ENCODE measurements around the gene SLC35B4.

Gene SLC35B4

GRCh38 chr7:134334408-134334807 lies 17.7 kb upstream of the SLC35B4 start:
- Histone ChIP-seq H3K9me3 (replicated peaks in 1 of 11) (no peaks in the 10 kb centered on the region), H3K4me2 (no peak overlapping the region), H3K27ac (no peak overlapping the region), H3K4me1 (no peaks in the 10 kb centered on the region), H3K9ac (no peak overlapping the region), H3K27me3 (no peaks in the 10 kb centered on the region), H4K20me1 (no peaks in the 10 kb centered on the region), H3K4me3 (no peak overlapping the region), H3K36me3 (no peaks in the 10 kb centered on the region)
- no peak for TF ChIP-seq Cebpa-rat (IDR thresholded peaks at IDR 0.05)

GRCh38 chr7:134333943-134334342 lies 17.2 kb upstream of the SLC35B4 start:
- Histone ChIP-seq H3K4me1 (no peaks in the 10 kb centered on the region), H3K36me3 (no peaks in the 10 kb centered on the region), H3K27me3 (no peaks in the 10 kb centered on the region), H3K27ac (no peak overlapping the region), H3K4me2 (no peak overlapping the region), H3K9ac (no peak overlapping the region), H3K9me3 (replicated peaks in 1 of 11) (no peaks in the 10 kb centered on the region), H4K20me1 (no peaks in the 10 kb centered on the region), H3K4me3 (no peak overlapping the region)
- TF ChIP-seq Cebpa-rat (IDR thresholded peaks at IDR 0.05): no peak

- Histone ChIP-seq H3K9me3 (replicated peaks in 1 of 11) (no peaks in the 10 kb centered on the region), H3K9ac (no peak overlapping the region), H4K20me1 (no peaks in the 10 kb centered on the region), H3K27ac (no peak overlapping the region), H3K4me3 (no peak overlapping the region), H3K27me3 (no peaks in the 10 kb centered on the region), H3K4me2 (no peak overlapping the region), H3K4me1 (no peaks in the 10 kb centered on the region), H3K36me3 (no peaks in the 10 kb centered on the region)
- no peak for TF ChIP-seq Cebpa-rat (IDR thresholded peaks at IDR 0.05)
Observed at GRCh38 chr7:134332892-134333291, 16.2 kb upstream of the SLC35B4 start.

- Histone ChIP-seq H4K20me1 (no peaks in the 10 kb centered on the region), H3K27ac (no peak overlapping the region), H3K4me3 (no peak overlapping the region), H3K4me2 (no peak overlapping the region), H3K27me3 (no peaks in the 10 kb centered on the region), H3K4me1 (no peaks in the 10 kb centered on the region), H3K9me3 (replicated peaks in 1 of 11) (no peaks in the 10 kb centered on the region), H3K36me3 (no peaks in the 10 kb centered on the region), H3K9ac (no peak overlapping the region)
- TF ChIP-seq Cebpa-rat (IDR thresholded peaks at IDR 0.05): no peak
Observed at GRCh38 chr7:134331393-134331792, 14.7 kb upstream of the SLC35B4 start.

GRCh38 chr7:134330974-134331373 lies 14.2 kb upstream of the SLC35B4 start:
- H3K36me3 ChIP-seq: no peaks in the 10 kb centered on the region
- H3K4me2 ChIP-seq: no peak overlapping the region
- H3K4me1 ChIP-seq: no peaks in the 10 kb centered on the region
- H3K27me3 ChIP-seq: no peaks in the 10 kb centered on the region
- no peaks in the 10 kb centered on the region for H3K9me3 ChIP-seq (replicated peaks in 1 of 11)
- no peak overlapping the region for H3K27ac ChIP-seq
- TF ChIP-seq Cebpa-rat (IDR thresholded peaks at IDR 0.05): no peak
- no peaks in the 10 kb centered on the region for H4K20me1 ChIP-seq
- H3K9ac ChIP-seq: no peak overlapping the region
- no peak overlapping the region for H3K4me3 ChIP-seq

- Histone ChIP-seq H3K4me2 (no peak overlapping the region), H3K9me3 (replicated peaks in 1 of 11) (no peaks in the 10 kb centered on the region), H3K36me3 (no peaks in the 10 kb centered on the region), H4K20me1 (no peaks in the 10 kb centered on the region), H3K4me1 (no peaks in the 10 kb centered on the region), H3K27ac (no peak overlapping the region), H3K27me3 (no peaks in the 10 kb centered on the region), H3K9ac (no peak overlapping the region), H3K4me3 (no peak overlapping the region)
- TF ChIP-seq Cebpa-rat (IDR thresholded peaks at IDR 0.05): no peak
Observed at GRCh38 chr7:134329614-134330346, 13.1 kb upstream of the SLC35B4 start.

- Histone ChIP-seq H3K9ac (no peak overlapping the region), H3K27ac (no peak overlapping the region), H3K4me1 (no peaks in the 10 kb centered on the region), H3K4me2 (no peak overlapping the region), H3K27me3 (no peaks in the 10 kb centered on the region), H3K9me3 (replicated peaks in 1 of 11) (no peaks in the 10 kb centered on the region), H3K4me3 (no peak overlapping the region), H4K20me1 (no peaks in the 10 kb centered on the region), H3K36me3 (no peaks in the 10 kb centered on the region)
- TF ChIP-seq Cebpa-rat (IDR thresholded peaks at IDR 0.05): no peak
Observed at GRCh38 chr7:134328900-134329299, 12.2 kb upstream of the SLC35B4 start.

GRCh38 chr7:134327896-134328295 lies 11.2 kb upstream of the SLC35B4 start:
- Histone ChIP-seq H3K9ac (no peak overlapping the region), H3K4me2 (no peak overlapping the region), H4K20me1 (no peaks in the 10 kb centered on the region), H3K27ac (no peak overlapping the region), H3K9me3 (replicated peaks in 1 of 11) (no peaks in the 10 kb centered on the region), H3K27me3 (no peaks in the 10 kb centered on the region), H3K4me3 (no peak overlapping the region), H3K4me1 (no peaks in the 10 kb centered on the region), H3K36me3 (no peaks in the 10 kb centered on the region)
- TF ChIP-seq Cebpa-rat (IDR thresholded peaks at IDR 0.05): no peak

- no peak for TF ChIP-seq Cebpa-rat (IDR thresholded peaks at IDR 0.05)
- Histone ChIP-seq H3K36me3 (no peaks in the 10 kb centered on the region), H3K4me2 (no peak overlapping the region), H3K9ac (no peak overlapping the region), H3K27me3 (no peaks in the 10 kb centered on the region), H3K4me1 (no peaks in the 10 kb centered on the region), H3K4me3 (no peak overlapping the region), H3K27ac (no peak overlapping the region), H4K20me1 (no peaks in the 10 kb centered on the region), H3K9me3 (replicated peaks in 1 of 11) (no peaks in the 10 kb centered on the region)
Observed at GRCh38 chr7:134324107-134324506, 7.4 kb upstream of the SLC35B4 start.

GRCh38 chr7:134320201-134320600 lies 3.5 kb upstream of the SLC35B4 start:
- Histone ChIP-seq H3K9ac (no peak overlapping the region), H3K4me2 (no peak overlapping the region), H3K4me1 (peaks cover 7 to 14% (median 14%) of the 10 kb centered on the region in 10 experiments; a peak in 19 of 20 replicates), H3K9me3 (replicated peaks in 1 of 11) (no peaks in the 10 kb centered on the region), H3K27ac (no peak overlapping the region), H3K36me3 (no peaks in the 10 kb centered on the region; a peak in 1 of 22 replicates), H4K20me1 (no peaks in the 10 kb centered on the region), H3K27me3 (no peaks in the 10 kb centered on the region), H3K4me3 (no peak overlapping the region)
- TF ChIP-seq Cebpa-rat (IDR thresholded peaks at IDR 0.05): no peak

Data from BLaER1 treated with 17β-estradiol and CSF1 and Interleukin-3, amounts not matched to agents 10 nM and 100 nM (cell line).